HEK293 (cell line): Measurements from ENCODE around the gene SNRPD2.

Source experiments
- FEZF1 ChIP-seq: fragments of 450-650 bp; formaldehyde crosslinking; IDR thresholded peaks from 2 replicates; pipeline ENCODE4 v1.5.1; 2016; ENCODE audit warnings: missing biosample characterization, missing genetic modification characterization
- GLIS1 ChIP-seq: fragments of 450-650 bp; formaldehyde crosslinking; IDR thresholded peaks from 2 replicates; pipeline ENCODE4 v1.5.1; 2016; ENCODE audit warnings: missing biosample characterization, missing genetic modification characterization
- KLF9 ChIP-seq: fragments of 450-650 bp; formaldehyde crosslinking; IDR thresholded peaks from 2 replicates; pipeline ENCODE4 v1.5.1; 2016; ENCODE audit warnings: missing biosample characterization, missing genetic modification characterization, low read depth
- ZBTB48 ChIP-seq: fragments of 450-650 bp; formaldehyde crosslinking; IDR thresholded peaks from 2 replicates; pipeline ENCODE4 v1.5.1; 2016; ENCODE audit warnings: missing biosample characterization, missing genetic modification characterization
- ZEB2 ChIP-seq: fragments of 450-650 bp; formaldehyde crosslinking; IDR thresholded peaks from 2 replicates; pipeline ENCODE4 v1.5.1; 2016; ENCODE audit warnings: missing biosample characterization, missing genetic modification characterization
- ZIC2 ChIP-seq: fragments of 450-650 bp; formaldehyde crosslinking; IDR thresholded peaks from 2 replicates; pipeline ENCODE4 v1.5.1; 2016; ENCODE audit warnings: missing biosample characterization, missing genetic modification characterization
- ZNF132 ChIP-seq: fragments of 450-650 bp; formaldehyde crosslinking; IDR thresholded peaks from 2 replicates; pipeline ENCODE4 v1.5.1; 2017; ENCODE audit warnings: missing biosample characterization, missing genetic modification characterization, borderline replicate concordance
- ZNF184 ChIP-seq: fragments of 450-650 bp; IDR thresholded peaks from 2 replicates; pipeline ENCODE4 v1.5.1; 2018; ENCODE audit warnings: missing biosample characterization, mild to moderate bottlenecking, missing genetic modification characterization
- ZNF404 ChIP-seq: fragments of 450-650 bp; formaldehyde crosslinking; IDR thresholded peaks from 2 replicates; pipeline ENCODE4 v1.5.1; 2017; ENCODE audit warnings: missing biosample characterization, missing genetic modification characterization
- ZNF571 ChIP-seq: fragments of 450-650 bp; formaldehyde crosslinking; IDR thresholded peaks from 2 replicates; pipeline ENCODE4 v1.5.0; 2017; ENCODE audit warnings: missing biosample characterization, missing genetic modification characterization
- ZNF610 ChIP-seq: fragments of 450-650 bp; formaldehyde crosslinking; IDR thresholded peaks from 2 replicates; pipeline ENCODE4 v1.5.1; 2016; ENCODE audit warnings: missing biosample characterization, missing genetic modification characterization, borderline replicate concordance
- ZNF677 ChIP-seq: fragments of 450-650 bp; IDR thresholded peaks from 2 replicates; pipeline ENCODE4 v1.5.0; 2018; ENCODE audit warnings: missing biosample characterization, mild to moderate bottlenecking, missing genetic modification characterization, moderate library complexity
- ZNF747 ChIP-seq: fragments of 450-650 bp; formaldehyde crosslinking; IDR thresholded peaks from 2 replicates; pipeline ENCODE4 v1.5.1; 2016; ENCODE audit warnings: missing biosample characterization, missing genetic modification characterization
- ZNF792 ChIP-seq: fragments of 450-650 bp; formaldehyde crosslinking; IDR thresholded peaks from 2 replicates; pipeline ENCODE4 v1.5.1; 2016; ENCODE audit warnings: missing biosample characterization, missing genetic modification characterization
- ZNF837 ChIP-seq: fragments of 450-650 bp; formaldehyde crosslinking; IDR thresholded peaks from 2 replicates; pipeline ENCODE4 v1.5.1; 2016; ENCODE audit warnings: missing biosample characterization, missing genetic modification characterization
- TF ChIP-seq, protein P1 (sequence below): fragments of 450-650 bp; formaldehyde crosslinking; IDR thresholded peaks from 2 replicates; pipeline ENCODE4 v1.5.1; 2016; ENCODE audit warnings: missing biosample characterization, missing genetic modification characterization, low read depth
- TF ChIP-seq, protein P2 (sequence below): fragments of 450-650 bp; formaldehyde crosslinking; IDR thresholded peaks from 2 replicates; pipeline ENCODE4 v1.5.1; 2016; ENCODE audit warnings: missing biosample characterization, missing genetic modification characterization, borderline replicate concordance
- TF ChIP-seq, protein P3 (sequence below): fragments of 450-650 bp; formaldehyde crosslinking; IDR thresholded peaks from 2 replicates; pipeline ENCODE4 v1.5.1; 2016; ENCODE audit warnings: missing biosample characterization, missing genetic modification characterization
- TF ChIP-seq, protein P4 (sequence below): fragments of 450-650 bp; formaldehyde crosslinking; IDR thresholded peaks from 2 replicates; pipeline ENCODE4 v1.5.1; 2017; ENCODE audit warnings: missing biosample characterization, missing genetic modification characterization
- TF ChIP-seq, protein P5 (sequence below): fragments of 450-650 bp; formaldehyde crosslinking; conservative IDR thresholded peaks from 2 replicates; pipeline ENCODE4 v1.5.1; 2016; ENCODE audit warnings: low read depth, missing biosample characterization, missing genetic modification characterization
- TF ChIP-seq, protein P6 (sequence below): sonication (generic); formaldehyde crosslinking; IDR thresholded peaks from 2 replicates; pipeline ENCODE4 v1.8.1; 2022; ENCODE audit warnings: mild to moderate bottlenecking, moderate library complexity, missing genetic modification reagents
- TF ChIP-seq, protein P7 (sequence below): fragments of 450-650 bp; formaldehyde crosslinking; IDR thresholded peaks from 2 replicates; pipeline ENCODE4 v1.5.1; 2016; ENCODE audit warnings: missing biosample characterization, missing genetic modification characterization
- TF ChIP-seq, protein P8 (sequence below): fragments of 450-650 bp; formaldehyde crosslinking; IDR thresholded peaks from 2 replicates; pipeline ENCODE4 v1.5.1; 2016; ENCODE audit warnings: missing biosample characterization, missing genetic modification characterization

Gene SNRPD2

DNA sequence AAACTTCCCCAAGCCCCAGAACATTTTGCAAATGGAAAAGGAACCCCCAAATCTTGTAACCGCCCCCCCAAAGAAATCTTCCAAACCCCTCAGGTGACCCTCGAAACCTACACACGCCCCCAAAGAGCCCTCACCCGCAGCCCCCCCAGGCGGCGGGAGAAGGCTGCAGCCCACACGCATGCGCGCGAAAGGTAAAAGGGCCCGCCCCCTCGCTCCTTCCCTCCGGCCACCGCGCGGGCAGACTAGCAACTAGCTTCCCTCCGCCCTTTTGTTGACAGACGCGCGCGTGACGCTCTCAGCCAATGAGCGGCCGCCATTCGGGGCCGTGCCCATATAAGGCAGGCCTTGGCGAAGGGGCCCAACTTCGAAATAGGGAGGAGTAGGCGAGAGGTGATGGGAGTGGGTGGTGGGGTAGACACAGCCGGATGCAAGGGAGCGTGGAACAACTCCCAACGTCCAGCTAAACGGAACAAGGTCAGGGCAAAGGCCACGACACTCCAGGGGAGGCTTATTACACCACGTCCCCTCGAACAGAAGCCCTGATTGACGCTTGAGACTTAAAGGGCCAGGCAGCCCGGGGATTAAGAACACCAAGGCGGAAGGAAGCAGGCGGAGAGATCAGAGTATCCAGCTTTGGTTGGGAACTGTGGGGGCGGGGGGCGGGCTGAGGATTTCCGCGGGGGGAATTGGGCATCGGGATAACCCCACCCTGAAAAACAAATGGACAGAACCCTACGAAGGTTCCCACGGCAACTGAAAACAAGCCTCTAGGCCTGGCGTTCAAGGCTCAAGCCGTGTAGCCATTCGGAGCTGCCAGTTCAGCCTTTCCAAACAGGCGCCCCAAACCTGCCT is 25.6 kb upstream of the SNRPD2 start (continued):
- TF ChIP-seq, protein P1, sequence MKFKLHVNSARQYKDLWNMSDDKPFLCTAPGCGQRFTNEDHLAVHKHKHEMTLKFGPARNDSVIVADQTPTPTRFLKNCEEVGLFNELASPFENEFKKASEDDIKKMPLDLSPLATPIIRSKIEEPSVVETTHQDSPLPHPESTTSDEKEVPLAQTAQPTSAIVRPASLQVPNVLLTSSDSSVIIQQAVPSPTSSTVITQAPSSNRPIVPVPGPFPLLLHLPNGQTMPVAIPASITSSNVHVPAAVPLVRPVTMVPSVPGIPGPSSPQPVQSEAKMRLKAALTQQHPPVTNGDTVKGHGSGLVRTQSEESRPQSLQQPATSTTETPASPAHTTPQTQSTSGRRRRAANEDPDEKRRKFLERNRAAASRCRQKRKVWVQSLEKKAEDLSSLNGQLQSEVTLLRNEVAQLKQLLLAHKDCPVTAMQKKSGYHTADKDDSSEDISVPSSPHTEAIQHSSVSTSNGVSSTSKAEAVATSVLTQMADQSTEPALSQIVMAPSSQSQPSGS = no peak
- TF ChIP-seq ZNF404 (tag by site-specific recombination) (no peak), GLIS1 (peak; percentile 73), ZIC2 (peak; percentile 35; the same call in 1 of the 2 replicates), ZNF184 (tag by site-specific recombination) (no peak), FEZF1 (tag by site-specific recombination) (peak; percentile 15; the same call in 1 of the 2 replicates), ZNF837 (tag by site-specific recombination) (no peak), ZEB2 (tag by site-specific recombination) (0 out of 2 replicates have a peak, but pooled peaks have one; percentile 20), ZBTB48 (peak; percentile 100), ZNF792 (tag by site-specific recombination) (0 out of 2 replicates have a peak, but pooled peaks have one; percentile 32), ZNF571 (no peak), KLF9 (tag by site-specific recombination) (peak; percentile 90), ZNF132 (tag by site-specific recombination) (no peak), ZNF747 (tag by site-specific recombination) (no peak), ZNF610 (tag by site-specific recombination) (no peak), ZNF677 (no peak)
- TF ChIP-seq, protein P2, sequence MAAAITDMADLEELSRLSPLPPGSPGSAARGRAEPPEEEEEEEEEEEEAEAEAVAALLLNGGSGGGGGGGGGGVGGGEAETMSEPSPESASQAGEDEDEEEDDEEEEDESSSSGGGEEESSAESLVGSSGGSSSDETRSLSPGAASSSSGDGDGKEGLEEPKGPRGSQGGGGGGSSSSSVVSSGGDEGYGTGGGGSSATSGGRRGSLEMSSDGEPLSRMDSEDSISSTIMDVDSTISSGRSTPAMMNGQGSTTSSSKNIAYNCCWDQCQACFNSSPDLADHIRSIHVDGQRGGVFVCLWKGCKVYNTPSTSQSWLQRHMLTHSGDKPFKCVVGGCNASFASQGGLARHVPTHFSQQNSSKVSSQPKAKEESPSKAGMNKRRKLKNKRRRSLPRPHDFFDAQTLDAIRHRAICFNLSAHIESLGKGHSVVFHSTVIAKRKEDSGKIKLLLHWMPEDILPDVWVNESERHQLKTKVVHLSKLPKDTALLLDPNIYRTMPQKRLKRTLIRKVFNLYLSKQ (tag by site-specific recombination) = no peak
- TF ChIP-seq, protein P3, sequence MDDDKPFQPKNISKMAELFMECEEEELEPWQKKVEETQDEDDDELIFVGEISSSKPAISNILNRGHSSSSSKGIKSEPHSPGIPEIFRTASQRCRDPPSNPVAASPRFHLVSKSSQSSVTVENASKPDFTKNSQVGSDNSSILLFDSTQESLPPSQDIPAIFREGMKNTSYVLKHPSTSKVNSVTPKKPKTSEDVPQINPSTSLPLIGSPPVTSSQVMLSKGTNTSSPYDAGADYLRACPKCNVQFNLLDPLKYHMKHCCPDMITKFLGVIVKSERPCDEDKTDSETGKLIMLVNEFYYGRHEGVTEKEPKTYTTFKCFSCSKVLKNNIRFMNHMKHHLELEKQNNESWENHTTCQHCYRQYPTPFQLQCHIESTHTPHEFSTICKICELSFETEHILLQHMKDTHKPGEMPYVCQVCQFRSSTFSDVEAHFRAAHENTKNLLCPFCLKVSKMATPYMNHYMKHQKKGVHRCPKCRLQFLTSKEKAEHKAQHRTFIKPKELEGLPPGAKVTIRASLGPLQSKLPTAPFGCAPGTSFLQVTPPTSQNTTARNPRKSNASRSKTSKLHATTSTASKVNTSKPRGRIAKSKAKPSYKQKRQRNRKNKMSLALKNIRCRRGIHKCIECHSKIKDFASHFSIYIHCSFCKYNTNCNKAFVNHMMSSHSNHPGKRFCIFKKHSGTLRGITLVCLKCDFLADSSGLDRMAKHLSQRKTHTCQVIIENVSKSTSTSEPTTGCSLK (tag by site-specific recombination) = no peak
- TF ChIP-seq, protein P4, sequence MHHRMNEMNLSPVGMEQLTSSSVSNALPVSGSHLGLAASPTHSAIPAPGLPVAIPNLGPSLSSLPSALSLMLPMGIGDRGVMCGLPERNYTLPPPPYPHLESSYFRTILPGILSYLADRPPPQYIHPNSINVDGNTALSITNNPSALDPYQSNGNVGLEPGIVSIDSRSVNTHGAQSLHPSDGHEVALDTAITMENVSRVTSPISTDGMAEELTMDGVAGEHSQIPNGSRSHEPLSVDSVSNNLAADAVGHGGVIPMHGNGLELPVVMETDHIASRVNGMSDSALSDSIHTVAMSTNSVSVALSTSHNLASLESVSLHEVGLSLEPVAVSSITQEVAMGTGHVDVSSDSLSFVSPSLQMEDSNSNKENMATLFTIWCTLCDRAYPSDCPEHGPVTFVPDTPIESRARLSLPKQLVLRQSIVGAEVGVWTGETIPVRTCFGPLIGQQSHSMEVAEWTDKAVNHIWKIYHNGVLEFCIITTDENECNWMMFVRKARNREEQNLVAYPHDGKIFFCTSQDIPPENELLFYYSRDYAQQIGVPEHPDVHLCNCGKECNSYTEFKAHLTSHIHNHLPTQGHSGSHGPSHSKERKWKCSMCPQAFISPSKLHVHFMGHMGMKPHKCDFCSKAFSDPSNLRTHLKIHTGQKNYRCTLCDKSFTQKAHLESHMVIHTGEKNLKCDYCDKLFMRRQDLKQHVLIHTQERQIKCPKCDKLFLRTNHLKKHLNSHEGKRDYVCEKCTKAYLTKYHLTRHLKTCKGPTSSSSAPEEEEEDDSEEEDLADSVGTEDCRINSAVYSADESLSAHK (tag by site-specific recombination) = peak; percentile 91
- TF ChIP-seq, protein P5, sequence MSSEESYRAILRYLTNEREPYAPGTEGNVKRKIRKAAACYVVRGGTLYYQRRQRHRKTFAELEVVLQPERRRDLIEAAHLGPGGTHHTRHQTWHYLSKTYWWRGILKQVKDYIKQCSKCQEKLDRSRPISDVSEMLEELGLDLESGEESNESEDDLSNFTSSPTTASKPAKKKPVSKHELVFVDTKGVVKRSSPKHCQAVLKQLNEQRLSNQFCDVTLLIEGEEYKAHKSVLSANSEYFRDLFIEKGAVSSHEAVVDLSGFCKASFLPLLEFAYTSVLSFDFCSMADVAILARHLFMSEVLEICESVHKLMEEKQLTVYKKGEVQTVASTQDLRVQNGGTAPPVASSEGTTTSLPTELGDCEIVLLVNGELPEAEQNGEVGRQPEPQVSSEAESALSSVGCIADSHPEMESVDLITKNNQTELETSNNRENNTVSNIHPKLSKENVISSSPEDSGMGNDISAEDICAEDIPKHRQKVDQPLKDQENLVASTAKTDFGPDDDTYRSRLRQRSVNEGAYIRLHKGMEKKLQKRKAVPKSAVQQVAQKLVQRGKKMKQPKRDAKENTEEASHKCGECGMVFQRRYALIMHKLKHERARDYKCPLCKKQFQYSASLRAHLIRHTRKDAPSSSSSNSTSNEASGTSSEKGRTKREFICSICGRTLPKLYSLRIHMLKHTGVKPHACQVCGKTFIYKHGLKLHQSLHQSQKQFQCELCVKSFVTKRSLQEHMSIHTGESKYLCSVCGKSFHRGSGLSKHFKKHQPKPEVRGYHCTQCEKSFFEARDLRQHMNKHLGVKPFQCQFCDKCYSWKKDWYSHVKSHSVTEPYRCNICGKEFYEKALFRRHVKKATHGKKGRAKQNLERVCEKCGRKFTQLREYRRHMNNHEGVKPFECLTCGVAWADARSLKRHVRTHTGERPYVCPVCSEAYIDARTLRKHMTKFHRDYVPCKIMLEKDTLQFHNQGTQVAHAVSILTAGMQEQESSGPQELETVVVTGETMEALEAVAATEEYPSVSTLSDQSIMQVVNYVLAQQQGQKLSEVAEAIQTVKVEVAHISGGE = peak; percentile 24; the same call in 1 of the 2 replicates
- TF ChIP-seq, protein P6, sequence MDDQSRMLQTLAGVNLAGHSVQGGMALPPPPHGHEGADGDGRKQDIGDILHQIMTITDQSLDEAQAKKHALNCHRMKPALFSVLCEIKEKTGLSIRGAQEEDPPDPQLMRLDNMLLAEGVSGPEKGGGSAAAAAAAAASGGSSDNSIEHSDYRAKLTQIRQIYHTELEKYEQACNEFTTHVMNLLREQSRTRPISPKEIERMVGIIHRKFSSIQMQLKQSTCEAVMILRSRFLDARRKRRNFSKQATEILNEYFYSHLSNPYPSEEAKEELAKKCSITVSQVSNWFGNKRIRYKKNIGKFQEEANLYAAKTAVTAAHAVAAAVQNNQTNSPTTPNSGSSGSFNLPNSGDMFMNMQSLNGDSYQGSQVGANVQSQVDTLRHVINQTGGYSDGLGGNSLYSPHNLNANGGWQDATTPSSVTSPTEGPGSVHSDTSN = no peak
- TF ChIP-seq, protein P7, sequence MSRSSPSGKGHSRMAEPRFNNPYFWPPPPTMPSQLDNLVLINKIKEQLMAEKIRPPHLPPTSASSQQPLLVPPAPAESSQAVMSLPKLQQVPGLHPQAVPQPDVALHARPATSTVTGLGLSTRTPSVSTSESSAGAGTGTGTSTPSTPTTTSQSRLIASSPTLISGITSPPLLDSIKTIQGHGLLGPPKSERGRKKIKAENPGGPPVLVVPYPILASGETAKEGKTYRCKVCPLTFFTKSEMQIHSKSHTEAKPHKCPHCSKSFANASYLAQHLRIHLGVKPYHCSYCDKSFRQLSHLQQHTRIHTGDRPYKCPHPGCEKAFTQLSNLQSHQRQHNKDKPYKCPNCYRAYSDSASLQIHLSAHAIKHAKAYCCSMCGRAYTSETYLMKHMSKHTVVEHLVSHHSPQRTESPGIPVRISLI (tag by site-specific recombination) = no peak
- TF ChIP-seq, protein P8, sequence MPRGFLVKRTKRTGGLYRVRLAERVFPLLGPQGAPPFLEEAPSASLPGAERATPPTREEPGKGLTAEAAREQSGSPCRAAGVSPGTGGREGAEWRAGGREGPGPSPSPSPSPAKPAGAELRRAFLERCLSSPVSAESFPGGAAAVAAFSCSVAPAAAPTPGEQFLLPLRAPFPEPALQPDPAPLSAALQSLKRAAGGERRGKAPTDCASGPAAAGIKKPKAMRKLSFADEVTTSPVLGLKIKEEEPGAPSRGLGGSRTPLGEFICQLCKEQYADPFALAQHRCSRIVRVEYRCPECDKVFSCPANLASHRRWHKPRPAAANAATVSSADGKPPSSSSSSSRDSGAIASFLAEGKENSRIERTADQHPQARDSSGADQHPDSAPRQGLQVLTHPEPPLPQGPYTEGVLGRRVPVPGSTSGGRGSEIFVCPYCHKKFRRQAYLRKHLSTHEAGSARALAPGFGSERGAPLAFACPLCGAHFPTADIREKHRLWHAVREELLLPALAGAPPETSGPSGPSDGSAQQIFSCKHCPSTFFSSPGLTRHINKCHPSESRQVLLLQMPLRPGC (tag by site-specific recombination) = no peak
